A673 (cell line): ENCODE data around the gene LENG8. TPM values are rescaled to one million over a fixed set of nuclear protein-coding genes. Genes with fewer than 3 reads are reported as not detected.
"Not testable (repeated sequence)": the region's sequence is repeated elsewhere in the genome, so short reads cannot be mapped to it uniquely, and the experiment has no call there.

Source experiments
- BruUV-seq: library from RNA; stranded (reverse); fragments of 400-500 nt; replicated peaks from 2 replicates; lab custom pipeline; 2021; lab: Mats Ljungman, UMichigan
- CTCF ChIA-PET: fragments of 300-600 bp; sonication (Branson Sonifier 250); formaldehyde crosslinking; loops from one replicate; lab custom pipeline; 2022; ENCODE audit warnings: antibody characterized with exemption; lab: Charles Lee
- POLR2A ChIA-PET: fragments of 300-600 bp; sonication (Branson Sonifier 250); formaldehyde crosslinking; loops from one replicate; lab custom pipeline; 2022; ENCODE audit warnings: antibody characterized with exemption; ENCODE audit not compliant: low non-redundant PET; lab: Charles Lee
- DNase-seq: peaks from one replicate; pipeline ENCODE4 v3.0.0-alpha.2; 2015; ENCODE audit warnings: low spot score
- H3K27ac ChIP-seq: fragments of 200-600 bp; sonication (generic); 2 replicates; pipeline ENCODE4 v1.5.1; 2016; ENCODE audit warnings: mixed run types, low read depth, mild to moderate bottlenecking, mixed read lengths, antibody characterized with exemption, low read length; ENCODE audit not compliant: poor library complexity, severe bottlenecking
- H3K27me3 ChIP-seq: fragments of 200-600 bp; sonication (generic); replicated peaks from 2 replicates; pipeline ENCODE4 v1.6.1; 2017; ENCODE audit warnings: mixed run types, low read depth, mild to moderate bottlenecking, mixed read lengths, antibody characterized with exemption, low read length; ENCODE audit not compliant: insufficient read depth, poor library complexity
- H3K36me3 ChIP-seq: fragments of 200-600 bp; sonication (generic); 2 replicates; pipeline ENCODE4 v1.6.1; 2016; ENCODE audit warnings: mixed run types, mild to moderate bottlenecking, mixed read lengths, antibody characterized with exemption, low read length; ENCODE audit not compliant: insufficient read depth, poor library complexity, severe bottlenecking
- H3K4me1 ChIP-seq: fragments of 200-600 bp; sonication (generic); 2 replicates; pipeline ENCODE4 v1.6.1; 2017; ENCODE audit warnings: mixed run types, mild to moderate bottlenecking, mixed read lengths, antibody characterized with exemption, low read length; ENCODE audit not compliant: insufficient read depth, poor library complexity, severe bottlenecking
- H3K4me3 ChIP-seq: fragments of 200-600 bp; sonication (generic); 2 replicates; pipeline ENCODE4 v1.5.1; 2016; ENCODE audit warnings: low read depth, mixed run types, mild to moderate bottlenecking, mixed read lengths, low read length; ENCODE audit not compliant: poor library complexity, severe bottlenecking
- H3K9me3 ChIP-seq: fragments of 200-600 bp; sonication (generic); 2 replicates; pipeline ENCODE4 v1.6.1; 2016; ENCODE audit warnings: mixed run types, low read depth, mild to moderate bottlenecking, mixed read lengths, antibody characterized with exemption, low read length; ENCODE audit not compliant: poor library complexity, severe bottlenecking
- CTCF ChIP-seq: fragments of 300-800, 200-600 bp; sonication (generic); conservative IDR thresholded peaks from 2 replicates; pipeline ENCODE4 v1.5.1; 2017; ENCODE audit warnings: low read depth, mild to moderate bottlenecking, antibody characterized with exemption, low read length, moderate library complexity, mixed read lengths
- EZH2 ChIP-seq: fragments of 200-600 bp; sonication (generic); IDR thresholded peaks from 2 replicates; pipeline ENCODE4 v1.6.1; 2017; ENCODE audit warnings: borderline replicate concordance, low read depth, mild to moderate bottlenecking, mixed read lengths, antibody characterized with exemption, low read length; ENCODE audit not compliant: poor library complexity, severe bottlenecking
- intact Hi-C: fragments of 100-400 bp; cut with micrococcal nuclease; formaldehyde crosslinking; loops from one replicate; pipeline ENCODE4 v1.10.0; 2022; ENCODE audit not compliant: unreplicated experiment
- total RNA-seq: library from RNA; stranded (reverse); gene quantifications from 2 replicates; pipeline ENCODE4 v1.2.3, GENCODE V29; 2021

The LENG8 gene
- total RNA-seq, 1 experiment from 2014 or later: 129 TPM

- peak; percentile 87 for DNase-seq
- intact Hi-C loops: no loop called here
- TF ChIP-seq EZH2: no peak
- H3K27ac ChIP-seq: peak overlapping the region; percentile 97
- H3K4me3 ChIP-seq: peak overlapping the region; percentile 66
- peaks cover 13% of the 10 kb centered on the region for H3K36me3 ChIP-seq
- no peaks in the 10 kb centered on the region for H3K27me3 ChIP-seq
- no TSS peak for BruUV-seq
- H3K4me1 ChIP-seq: peaks cover 47% of the 10 kb centered on the region
- H3K9me3 ChIP-seq: no peaks in the 10 kb centered on the region
- ChIA-PET CTCF (no interaction called here), POLR2A (no interaction called here)
These were observed 15.8 kb downstream of the LENG8 start for GRCh38 chr19:54464630-54465425.

- no peak for DNase-seq
- H3K36me3 ChIP-seq: peaks cover 13% of the 10 kb centered on the region
- intact Hi-C loops: no loop called here
- no peaks in the 10 kb centered on the region for H3K9me3 ChIP-seq
- no peak for TF ChIP-seq CTCF
- TF ChIP-seq EZH2: no peak
- no peaks in the 10 kb centered on the region for H3K27me3 ChIP-seq
- H3K4me1 ChIP-seq: peaks cover 54% of the 10 kb centered on the region
- BruUV-seq: no TSS peak
- CTCF ChIA-PET: no interaction called here
- POLR2A ChIA-PET: no interaction called here
- H3K27ac ChIP-seq: no peak overlapping the region
- H3K4me3 ChIP-seq: no peak overlapping the region
These were observed 16.6 kb downstream of the LENG8 start for GRCh38 chr19:54465426-54466109.

GRCh38 chr19:54466110-54466480, 17.1 kb downstream of the LENG8 start:
- intact Hi-C loops, H3K36me3 ChIP-seq, H3K4me3 ChIP-seq, H3K9me3 ChIP-seq, H3K27ac ChIP-seq, DNase-seq, CTCF ChIA-PET, BruUV-seq, H3K27me3 ChIP-seq, POLR2A ChIA-PET: not testable (repeated sequence)
- peaks cover 51% of the 10 kb centered on the region for H3K4me1 ChIP-seq

GRCh38 chr19:54469496-54469934, 20.5 kb downstream of the LENG8 start:
- TF ChIP-seq CTCF: no peak
- TF ChIP-seq EZH2: no peak
- Histone ChIP-seq H3K4me1 (peaks cover 40% of the 10 kb centered on the region), H3K36me3 (peaks cover 3% of the 10 kb centered on the region), H3K27me3 (no peaks in the 10 kb centered on the region), H3K27ac (peak overlapping the region; percentile 85), H3K9me3 (no peaks in the 10 kb centered on the region), H3K4me3 (no peak overlapping the region)
- POLR2A ChIA-PET: interaction anchor here (0.7 kb wide), 1 partner anchor 16 kb away, joined by 14 read pairs; no protein-coding TSS in a partner anchor
- CTCF ChIA-PET: no interaction called here
- intact Hi-C loops: no loop called here
- no TSS peak for BruUV-seq
- peak; percentile 55 for DNase-seq
